HG03108 (cell line): ENCODE measurements around the gene WDR81.

Source experiments
- ATAC-seq: cut with Tn5 transposase; IDR thresholded peaks from one replicate; pipeline ENCODE4 v1.9.1; 2021; ENCODE audit warnings: moderate library complexity; ENCODE audit not compliant: unreplicated experiment

Gene WDR81

DNA sequence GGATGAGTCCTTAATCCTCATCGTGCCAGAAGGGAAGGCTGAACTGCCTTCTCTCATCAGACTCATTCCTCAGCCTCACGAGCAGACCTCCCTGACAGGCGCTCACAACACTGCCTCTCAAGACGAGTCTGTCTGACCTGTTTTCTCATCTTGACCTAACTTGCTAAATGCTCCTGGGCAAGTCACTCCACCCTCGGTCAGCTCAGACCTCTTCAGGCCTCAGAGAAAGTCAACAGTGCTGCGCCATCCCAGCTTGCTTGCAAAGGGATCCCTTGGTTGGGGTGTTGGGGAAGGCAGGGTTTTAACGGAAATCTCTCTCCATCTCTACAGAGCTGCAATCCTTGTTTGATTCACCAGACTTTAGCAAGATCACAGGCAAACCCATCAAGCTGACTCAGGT is 52.4 kb downstream of the WDR81 start:
- no peak for ATAC-seq

DNA sequence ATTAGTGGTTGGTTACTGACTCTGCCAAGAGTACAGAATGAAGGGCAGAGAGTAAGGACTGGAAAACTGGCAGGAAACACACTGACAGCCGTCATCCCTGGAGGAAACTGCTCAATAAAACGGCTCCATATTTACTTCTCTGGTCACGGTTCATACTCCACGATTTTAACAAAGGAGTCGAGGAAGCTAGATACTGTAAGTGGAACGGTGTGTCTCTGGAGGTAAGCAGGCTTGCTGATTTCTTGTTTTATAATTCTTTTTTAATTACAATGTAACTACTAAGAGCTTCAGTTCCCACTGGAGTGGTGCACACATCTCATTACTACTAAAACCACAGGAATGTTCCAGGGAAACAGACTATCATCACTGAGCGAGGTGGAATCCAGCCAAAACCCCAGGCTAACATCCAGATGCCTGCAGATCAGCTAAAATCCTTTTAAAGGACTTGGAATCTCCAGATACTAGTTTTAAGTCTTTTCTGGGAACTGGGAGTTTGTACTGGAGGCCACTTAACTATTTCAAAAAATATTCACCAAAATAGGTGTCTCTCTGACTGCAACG is 55.1 kb downstream of the WDR81 start:
- ATAC-seq: no peak

GRCh38 chr17:1782171-1782567 is 57.7 kb downstream of the WDR81 start:
- no peak for ATAC-seq

DNA sequence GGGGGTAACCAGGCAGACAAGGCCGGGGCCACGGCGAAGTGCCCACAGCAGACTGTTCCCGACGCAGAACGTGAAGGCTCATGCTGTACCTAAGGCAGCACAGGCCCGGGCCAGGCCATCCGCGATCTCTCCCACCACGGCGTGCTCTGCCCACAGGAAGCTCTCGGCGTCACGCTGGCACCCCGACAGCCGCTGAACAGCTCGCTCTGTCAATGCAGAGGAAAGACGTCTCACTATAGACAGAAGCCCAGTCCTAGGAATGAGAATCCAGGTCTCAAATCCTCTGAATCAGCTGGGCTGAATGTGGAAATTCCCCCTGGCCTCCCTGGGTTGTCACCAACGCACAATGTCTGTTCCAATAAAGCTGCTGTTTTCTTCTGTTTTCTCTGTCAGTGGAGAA is 58.8 kb downstream of the WDR81 start:
- no peak for ATAC-seq

- ATAC-seq: no peak
Measured at GRCh38 chr17:1783834-1784611, 59.5 kb downstream of the WDR81 start.

- no peak for ATAC-seq
Measured at GRCh38 chr17:1785930-1786329, 61.4 kb downstream of the WDR81 start.

GRCh38 chr17:1786708-1787107 is 62.2 kb downstream of the WDR81 start:
- ATAC-seq: no peak

DNA sequence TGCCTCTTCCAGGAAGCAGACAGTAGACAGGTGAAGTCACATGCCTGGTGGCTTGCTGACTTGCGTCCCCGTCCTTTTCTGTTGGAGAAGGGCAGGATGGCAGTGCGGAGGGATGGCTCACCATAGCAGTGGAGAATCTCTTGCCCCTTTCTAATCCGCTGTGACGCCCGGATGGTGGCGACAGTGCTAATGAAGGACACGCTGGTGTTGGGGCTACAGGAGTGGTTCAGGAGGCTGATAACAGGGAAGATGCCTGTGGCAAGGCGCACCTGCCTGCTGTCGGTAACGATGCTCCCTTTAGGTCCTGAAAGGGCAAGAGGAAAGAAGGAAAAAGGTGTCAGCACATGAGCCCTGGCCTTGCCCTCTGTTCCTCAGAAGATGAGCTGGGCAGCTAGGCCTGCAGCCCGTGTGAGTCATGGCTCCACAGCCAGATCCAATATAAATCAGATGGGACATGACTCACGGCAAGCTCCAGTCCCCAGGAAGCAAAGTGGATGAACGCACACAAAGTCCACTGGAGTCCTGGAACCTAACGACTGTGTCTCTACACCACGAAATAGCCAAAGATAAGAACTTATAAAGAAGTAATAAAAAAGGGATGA is 62.9 kb downstream of the WDR81 start:
- ATAC-seq: no peak
